RWPE2 (cell line): ENCODE results near the gene CR1L.
"Not testable (repeated sequence)": the region's sequence is repeated elsewhere in the genome, so short reads cannot be mapped to it uniquely, and the experiment has no call there.

Source experiments
- ATAC-seq: fragments of 200-7000 bp; cut with Tn5 transposase; 3 replicates; pipeline ENCODE4 v1.9.1; 2021; ENCODE audit warnings: low read depth
- DNase-seq: peaks from one replicate; pipeline ENCODE4 v3.0.0-alpha.2; 2020; ENCODE audit warnings: low spot score
- H3K27ac ChIP-seq: fragments of 450-650 bp; 2 replicates; pipeline ENCODE4 v1.5.1; 2017; ENCODE audit warnings: mild to moderate bottlenecking; ENCODE audit not compliant: poor library complexity, severe bottlenecking
- H3K27me3 ChIP-seq: fragments of 250-450 bp; sonication (Bioruptor Pico); 2 replicates; pipeline ENCODE4 v1.5.1; 2021; ENCODE audit warnings: mild to moderate bottlenecking, moderate library complexity; ENCODE audit not compliant: insufficient read depth, poor library complexity, severe bottlenecking
- H3K36me3 ChIP-seq: fragments of 250-450 bp; sonication (Bioruptor Pico); 2 replicates; pipeline ENCODE4 v1.5.1; 2020; ENCODE audit warnings: low read depth, mild to moderate bottlenecking, moderate library complexity
- H3K4me1 ChIP-seq: fragments of 250-450 bp; sonication (Bioruptor Pico); 2 replicates; pipeline ENCODE4 v1.5.1; 2021; ENCODE audit warnings: mild to moderate bottlenecking, moderate library complexity; ENCODE audit not compliant: insufficient read depth, poor library complexity, severe bottlenecking
- H3K4me3 ChIP-seq: fragments of 250-450 bp; sonication (Bioruptor Pico); 2 replicates; pipeline ENCODE4 v1.5.1; 2021; ENCODE audit warnings: mild to moderate bottlenecking, moderate library complexity; ENCODE audit not compliant: severe bottlenecking
- H3K9me3 ChIP-seq: fragments of 250-450 bp; sonication (Bioruptor Pico); 2 replicates; pipeline ENCODE4 v1.5.1; 2021; ENCODE audit warnings: mild to moderate bottlenecking, moderate library complexity; ENCODE audit not compliant: severe bottlenecking
- TF ChIP-seq, protein P1 (sequence below): fragments of 450-650 bp; IDR thresholded peaks from one replicate; pipeline ENCODE4 v1.5.1; 2017; ENCODE audit warnings: mild to moderate bottlenecking, moderate library complexity; ENCODE audit not compliant: poor library complexity, severe bottlenecking

Gene CR1L

DNA sequence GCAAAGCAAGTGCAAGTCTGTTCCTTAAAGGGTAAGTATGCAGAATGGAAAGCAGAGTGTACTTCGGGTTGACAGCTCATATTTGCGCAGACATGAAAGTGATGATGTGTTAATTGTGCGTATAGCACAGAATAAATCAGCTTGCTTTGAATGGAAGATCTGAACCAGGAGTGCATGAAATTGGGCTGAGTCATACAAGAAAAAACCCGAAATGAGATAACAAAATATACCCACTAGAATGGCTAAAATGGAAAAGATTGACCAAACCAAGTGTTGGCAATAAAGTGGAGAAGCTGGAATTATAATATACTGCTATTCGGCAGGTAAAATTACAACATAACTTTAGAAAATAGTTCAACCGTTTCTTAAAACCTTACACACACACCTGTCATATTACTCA, 28.5 kb downstream of the CR1L start:
- no peaks in the 10 kb centered on the region for H3K36me3 ChIP-seq
- DNase-seq (no peak), ATAC-seq (no peak)
- no peaks in the 10 kb centered on the region for H3K4me1 ChIP-seq
- no peak overlapping the region for H3K27ac ChIP-seq
- H3K27me3 ChIP-seq = peaks cover 38% of the 10 kb centered on the region
- no peaks in the 10 kb centered on the region for H3K9me3 ChIP-seq
- H3K4me3 ChIP-seq = no peak overlapping the region
- TF ChIP-seq, protein P1, sequence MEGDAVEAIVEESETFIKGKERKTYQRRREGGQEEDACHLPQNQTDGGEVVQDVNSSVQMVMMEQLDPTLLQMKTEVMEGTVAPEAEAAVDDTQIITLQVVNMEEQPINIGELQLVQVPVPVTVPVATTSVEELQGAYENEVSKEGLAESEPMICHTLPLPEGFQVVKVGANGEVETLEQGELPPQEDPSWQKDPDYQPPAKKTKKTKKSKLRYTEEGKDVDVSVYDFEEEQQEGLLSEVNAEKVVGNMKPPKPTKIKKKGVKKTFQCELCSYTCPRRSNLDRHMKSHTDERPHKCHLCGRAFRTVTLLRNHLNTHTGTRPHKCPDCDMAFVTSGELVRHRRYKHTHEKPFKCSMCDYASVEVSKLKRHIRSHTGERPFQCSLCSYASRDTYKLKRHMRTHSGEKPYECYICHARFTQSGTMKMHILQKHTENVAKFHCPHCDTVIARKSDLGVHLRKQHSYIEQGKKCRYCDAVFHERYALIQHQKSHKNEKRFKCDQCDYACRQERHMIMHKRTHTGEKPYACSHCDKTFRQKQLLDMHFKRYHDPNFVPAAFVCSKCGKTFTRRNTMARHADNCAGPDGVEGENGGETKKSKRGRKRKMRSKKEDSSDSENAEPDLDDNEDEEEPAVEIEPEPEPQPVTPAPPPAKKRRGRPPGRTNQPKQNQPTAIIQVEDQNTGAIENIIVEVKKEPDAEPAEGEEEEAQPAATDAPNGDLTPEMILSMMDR = no peak

DNA sequence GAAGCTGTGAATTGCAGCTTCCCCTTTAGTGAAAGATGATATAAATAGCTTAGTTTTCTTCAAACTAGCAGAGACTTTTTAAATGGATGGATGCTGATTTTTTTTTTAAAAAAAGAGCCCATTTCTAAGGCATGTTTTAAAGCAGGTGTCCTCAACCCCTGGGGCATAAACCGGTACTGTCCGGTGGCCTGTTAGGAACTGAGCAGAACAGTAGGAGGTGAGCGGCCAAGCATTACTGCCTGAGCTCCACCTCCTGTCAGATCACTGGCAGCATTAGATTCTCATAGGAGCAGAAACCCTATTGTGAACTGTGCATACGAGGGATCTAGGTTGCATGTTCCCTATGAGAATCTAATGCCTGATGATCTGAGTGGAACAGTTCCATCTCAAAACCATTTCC, 31.2 kb downstream of the CR1L start:
- Histone ChIP-seq H3K4me3 (no peak overlapping the region), H3K27me3 (peaks cover 17% of the 10 kb centered on the region), H3K4me1 (no peaks in the 10 kb centered on the region), H3K36me3 (no peaks in the 10 kb centered on the region), H3K9me3 (no peaks in the 10 kb centered on the region), H3K27ac (no peak overlapping the region)
- TF ChIP-seq, protein P1 = no peak
- ATAC-seq (no peak), DNase-seq (no peak)

DNA sequence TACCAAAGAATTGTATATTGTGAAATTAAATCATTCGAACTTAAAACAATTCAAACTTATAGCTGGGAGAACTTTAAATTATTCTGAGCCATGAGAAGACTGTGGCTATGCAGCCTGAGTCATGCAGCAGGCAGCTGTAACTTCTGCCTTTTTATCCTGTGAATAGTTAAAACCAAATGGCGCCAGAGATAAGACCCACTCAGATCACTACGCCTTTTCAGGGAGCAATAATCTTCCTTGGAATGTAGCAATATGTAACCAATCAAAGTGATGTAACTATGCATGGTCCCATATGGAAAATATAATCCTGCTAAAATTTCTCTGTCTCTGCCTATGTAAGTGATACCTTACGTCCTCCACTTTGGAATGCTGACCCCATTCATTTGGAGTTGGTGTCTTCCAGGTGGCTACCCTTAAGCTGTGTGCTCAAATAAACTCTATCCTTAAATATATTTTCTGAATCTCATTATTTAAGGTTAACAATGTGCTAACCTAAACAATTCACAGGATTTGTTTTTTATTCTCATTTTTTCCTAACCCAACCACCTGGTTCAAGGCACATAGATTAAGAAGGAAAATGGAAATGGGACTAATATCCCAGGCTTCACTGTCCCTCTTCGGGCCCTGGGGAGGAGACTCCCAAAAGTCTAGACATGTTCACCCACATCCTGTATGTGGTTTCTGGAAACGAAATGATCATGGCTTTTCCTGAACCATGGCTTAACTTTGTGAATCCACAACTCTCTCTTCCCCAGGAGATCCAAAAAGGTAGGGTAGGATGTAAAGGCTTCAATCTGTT, 35.9 kb downstream of the CR1L start:
- not testable (repeated sequence) for H3K4me3 ChIP-seq, H3K4me1 ChIP-seq, H3K27ac ChIP-seq, H3K9me3 ChIP-seq, H3K27me3 ChIP-seq, DNase-seq, H3K36me3 ChIP-seq
- peak; percentile 54; the same call in 2 of the 3 replicates for ATAC-seq

DNA sequence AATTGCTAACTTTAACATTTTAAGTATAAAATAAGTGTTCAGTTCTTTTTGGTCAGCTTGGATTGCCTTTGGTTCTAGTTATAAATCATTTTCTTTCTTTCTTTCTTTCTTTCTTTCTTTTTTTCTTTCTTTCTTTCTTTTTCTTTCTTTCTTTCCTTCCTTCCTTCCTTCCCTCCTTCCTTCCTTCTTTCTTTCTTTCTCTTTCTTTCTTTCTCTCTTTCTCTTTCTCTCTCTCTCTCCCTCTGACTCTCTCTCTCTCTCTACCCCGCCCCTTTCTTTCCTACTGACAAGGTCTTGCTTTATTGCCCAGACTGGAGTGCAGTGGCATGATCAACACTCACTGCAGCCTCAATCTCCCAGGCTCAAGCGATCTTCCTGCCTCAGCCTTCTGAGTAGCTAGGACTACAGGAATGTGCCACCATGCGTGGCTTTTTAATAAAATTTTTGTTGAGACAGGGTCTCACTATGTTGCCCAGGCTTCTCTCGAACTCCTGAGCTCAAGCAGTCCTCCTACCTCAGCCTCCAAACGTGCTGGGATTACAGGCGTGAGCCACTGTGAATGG, 38.0 kb downstream of the CR1L start:
- not testable (repeated sequence) for ATAC-seq

DNA sequence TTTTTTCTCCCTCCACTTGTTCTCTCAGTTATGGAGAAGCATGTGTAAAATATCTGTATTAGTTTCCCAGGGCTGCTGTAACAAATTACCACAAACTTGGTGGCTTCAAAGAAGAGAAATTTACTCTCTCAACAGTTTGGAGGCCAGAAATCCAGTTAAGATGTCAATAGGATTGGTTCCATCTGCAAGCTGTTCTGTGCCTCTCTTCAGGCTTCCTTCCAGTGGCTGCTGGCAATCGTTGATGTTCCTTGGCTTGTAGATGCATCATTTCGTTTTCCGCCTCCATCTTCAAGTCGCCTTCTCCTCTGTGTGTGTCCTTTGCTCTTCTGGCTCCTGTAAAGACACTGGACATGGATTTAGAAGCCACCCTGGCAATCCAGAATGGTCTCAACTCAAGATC, 45.6 kb downstream of the CR1L start:
- H3K36me3 ChIP-seq, ATAC-seq, H3K9me3 ChIP-seq, DNase-seq, H3K4me3 ChIP-seq, H3K27me3 ChIP-seq, H3K4me1 ChIP-seq, H3K27ac ChIP-seq: not testable (repeated sequence)

More for the DNA sequence above, 38.0 kb downstream of the CR1L start:
- H3K27ac ChIP-seq, H3K4me1 ChIP-seq, DNase-seq, H3K27me3 ChIP-seq, H3K36me3 ChIP-seq, H3K4me3 ChIP-seq, H3K9me3 ChIP-seq: not testable (repeated sequence)

DNA sequence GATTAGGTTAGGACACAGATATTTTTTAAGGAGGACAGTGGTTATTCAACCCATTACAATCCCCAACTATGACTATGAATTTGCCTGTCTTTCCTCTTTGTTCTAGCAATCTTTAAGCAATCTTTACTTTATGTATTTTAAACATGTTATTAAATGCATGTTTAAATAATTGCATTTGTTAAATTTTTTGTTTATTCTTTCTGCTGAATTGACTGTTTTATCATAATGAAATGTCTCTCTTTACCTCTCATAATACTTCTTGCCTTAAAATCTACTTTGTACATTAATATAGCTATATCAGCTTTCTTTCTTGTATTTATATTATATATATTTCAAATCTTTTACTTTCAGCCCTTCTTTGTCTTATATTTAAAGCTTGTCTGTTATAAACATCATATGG, 46.1 kb downstream of the CR1L start:
- TF ChIP-seq, protein P1 = no peak
- H3K36me3 ChIP-seq = no peaks in the 10 kb centered on the region
- H3K4me3 ChIP-seq = no peak overlapping the region
- no peak overlapping the region for H3K27ac ChIP-seq
- DNase-seq (no peak), ATAC-seq (no peak)
- no peaks in the 10 kb centered on the region for H3K9me3 ChIP-seq
- H3K4me1 ChIP-seq = no peaks in the 10 kb centered on the region
- H3K27me3 ChIP-seq = no peaks in the 10 kb centered on the region
